Upper lobe of left lung (tissue), 6 donors: Measurements from ENCODE around the gene KCNQ4. TPM values are rescaled to one million over a fixed set of nuclear protein-coding genes. Genes with fewer than 3 reads are reported as not detected.

Experiments used
- ATAC-seq, 2 donors: fragments of 200-7000 bp; cut with Tn5 transposase; one replicate each; pipeline ENCODE4 v1.9.1; 2022; ENCODE audit warnings: mild to moderate bottlenecking in 2 of 2, moderate library complexity in 2 of 2; ENCODE audit not compliant: low FRiP score in 2 of 2
- DNase-seq, 2 donors: peaks; one replicate each; pipeline ENCODE4 v3.0.0-alpha.2; 2019 to 2020
- H3K27ac ChIP-seq, 4 donors: fragments of 200-600 bp; sonication (generic); one replicate each; pipeline ENCODE4 v1.5.1; 2016 to 2019
- H3K27me3 ChIP-seq, 4 donors: fragments of 200-600 bp; sonication (generic); one replicate each; pipeline ENCODE4 v1.5.1; 2017 to 2019
- H3K36me3 ChIP-seq, 4 donors: fragments of 200-600 bp; sonication (generic); one replicate each; pipeline ENCODE4 v1.5.1; 2016 to 2019
- H3K4me1 ChIP-seq, 4 donors: fragments of 200-600 bp; sonication (generic); one replicate each; pipeline ENCODE4 v1.5.1; 2018 to 2019
- H3K4me3 ChIP-seq, 4 donors: fragments of 200-600 bp; sonication (generic); one replicate each; pipeline ENCODE4 v1.5.1; 2017 to 2019; ENCODE audit warnings: mild to moderate bottlenecking in 2 of 4, moderate library complexity in 1 of 4
- H3K9me3 ChIP-seq, 4 donors: fragments of 200-600 bp; sonication (generic); one replicate each; pipeline ENCODE4 v1.5.1; 2018 to 2019
- CTCF ChIP-seq, 6 experiments: fragments of 450-650 bp in 4 of 6; fragments of 200-600 bp in 2 of 6; sonication (generic) in 2 of 6; IDR thresholded peaks; one replicate each; pipeline ENCODE4 v1.5.1; 2016 to 2019; ENCODE audit warnings: antibody characterized with exemption in 6 of 6
- EP300 ChIP-seq, 4 donors: sonication (generic); formaldehyde crosslinking; IDR thresholded peaks; one replicate each; pipeline ENCODE4 v1.5.1; 2017; ENCODE audit warnings: antibody characterized with exemption in 4 of 4, control low read depth in 2 of 4
- POLR2A ChIP-seq, 4 donors: fragments of 450-650 bp; IDR thresholded peaks; one replicate each; pipeline ENCODE4 v1.5.1; 2016 to 2017; ENCODE audit warnings: antibody characterized with exemption in 4 of 4, mild to moderate bottlenecking in 2 of 4
- POLR2AphosphoS5 ChIP-seq, 2 donors: sonication (generic); formaldehyde crosslinking; IDR thresholded peaks; one replicate each; pipeline ENCODE4 v1.5.1; 2017; ENCODE audit warnings: antibody characterized with exemption in 2 of 2
- WGBS, 2 donors: methylation state at CpG; one replicate each; pipeline ENCODE4 v1.1.5; 2017 to 2018; 5-methylcytosine and 5-hydroxymethylcytosine counted together
- total RNA-seq, 6 donors: library from RNA; depleted of rRNA in 4 of 6; stranded (reverse); fragments of >200 nt in 4 of 6; gene quantifications; one replicate each; pipeline versions ENCODE4 v1.1.0 to v1.2.1, GENCODE V29; 2016 to 2021
- donor health status: DM: no; HTN: no; CAD: no; lungs with moderate emphysema.
- donor health status: DM: no; HTN: yes; CAD: no; lungs with severe emphysema.

The KCNQ4 gene
- total RNA-seq, 6 donors from 2014 or later: 0.44 to 0.89 (median 0.60) TPM; not detected in 1

- ATAC-seq (no peak), DNase-seq (no peak)
- H3K9me3 ChIP-seq: no peaks in the 10 kb centered on the region
- no peak overlapping the region for H3K4me3 ChIP-seq
- H3K36me3 ChIP-seq: peaks cover 14 to 82% (median 64%) of the 10 kb centered on the region in 4 donors
- WGBS, 2 donors: 89 to 93% methylated on average over 8 of the region's 8 CpGs
- no peaks in the 10 kb centered on the region for H3K27me3 ChIP-seq
- peak overlapping the region in 1 of 4 donors; percentile 55 for H3K27ac ChIP-seq
- TF ChIP-seq CTCF (IDR thresholded peaks at IDR 0.05): no peak
- no peak for TF ChIP-seq POLR2A (IDR thresholded peaks at IDR 0.05)
- TF ChIP-seq EP300 (IDR thresholded peaks at IDR 0.05): no peak
- no peak for TF ChIP-seq POLR2AphosphoS5 (IDR thresholded peaks at IDR 0.05)
- peaks cover 0 to 16% (median 13%) of the 10 kb centered on the region in 4 donors for H3K4me1 ChIP-seq
Observed at GRCh38 chr1:40753142-40753882, 30.3 kb upstream of the KCNQ4 start.

- WGBS, 2 donors: 65 to 72% methylated on average over 8 of the region's 8 CpGs
- Histone ChIP-seq H3K4me1 (peaks cover 0 to 16% (median 13%) of the 10 kb centered on the region in 4 donors), H3K27me3 (no peaks in the 10 kb centered on the region), H3K9me3 (no peaks in the 10 kb centered on the region), H3K4me3 (no peak overlapping the region), H3K27ac (peak overlapping the region in 2 of 4 donors; percentile 52 to 55), H3K36me3 (peaks cover 18 to 82% (median 66%) of the 10 kb centered on the region in 4 donors)
- TF ChIP-seq POLR2A (IDR thresholded peaks at IDR 0.05) (no peak), CTCF (IDR thresholded peaks at IDR 0.05) (no peak), POLR2AphosphoS5 (IDR thresholded peaks at IDR 0.05) (peak in 1 of 2 donors; percentile 55), EP300 (IDR thresholded peaks at IDR 0.05) (peak in 2 of 4 donors; percentile 66 to 72)
- DNase-seq (peak in 1 of 2 donors; percentile 13), ATAC-seq (no peak)
Observed at GRCh38 chr1:40754201-40754600, 29.4 kb upstream of the KCNQ4 start.

- 71 to 81% methylated on average over 4 of the region's 4 CpGs for WGBS, 2 donors
- peak overlapping the region in 1 of 4 donors; percentile 55 for H3K27ac ChIP-seq
- H3K4me1 ChIP-seq: peaks cover 0 to 16% (median 13%) of the 10 kb centered on the region in 4 donors
- peaks cover 18 to 82% (median 67%) of the 10 kb centered on the region in 4 donors for H3K36me3 ChIP-seq
- TF ChIP-seq POLR2AphosphoS5 (IDR thresholded peaks at IDR 0.05) (no peak), EP300 (IDR thresholded peaks at IDR 0.05) (no peak), CTCF (IDR thresholded peaks at IDR 0.05) (no peak), POLR2A (IDR thresholded peaks at IDR 0.05) (no peak)
- DNase-seq: no peak
- peak in 1 of 2 donors; percentile 28 for ATAC-seq
- no peaks in the 10 kb centered on the region for H3K27me3 ChIP-seq
- H3K4me3 ChIP-seq: no peak overlapping the region
- H3K9me3 ChIP-seq: no peaks in the 10 kb centered on the region
Observed at GRCh38 chr1:40755067-40755466, 28.5 kb upstream of the KCNQ4 start.

GRCh38 chr1:40756523-40756922, 27.1 kb upstream of the KCNQ4 start:
- Histone ChIP-seq H3K36me3 (peaks cover 22 to 87% (median 79%) of the 10 kb centered on the region in 4 donors), H3K4me3 (no peak overlapping the region), H3K9me3 (no peaks in the 10 kb centered on the region), H3K27me3 (no peaks in the 10 kb centered on the region), H3K4me1 (peaks cover 0 to 16% (median 13%) of the 10 kb centered on the region in 4 donors), H3K27ac (no peak overlapping the region)
- TF ChIP-seq EP300 (IDR thresholded peaks at IDR 0.05) (no peak), CTCF (IDR thresholded peaks at IDR 0.05) (no peak), POLR2AphosphoS5 (IDR thresholded peaks at IDR 0.05) (no peak), POLR2A (IDR thresholded peaks at IDR 0.05) (no peak)
- DNase-seq (no peak), ATAC-seq (no peak)
- 93 to 94% methylated on average over 3 of the region's 3 CpGs for WGBS, 2 donors
